Choroid plexus epithelial cell (primary cell): ENCODE results near the gene ALKBH4.

Experiments
- DNase-seq: peaks from one replicate; pipeline ENCODE4 v3.0.0-alpha.2; 2010; ENCODE audit warnings: low read depth
- H3K4me3 ChIP-seq: 2 replicates; pipeline ENCODE4 v1.5.1; 2011; ENCODE audit warnings: low read depth, mild to moderate bottlenecking, control low read depth, low read length, moderate library complexity
- CTCF ChIP-seq: conservative IDR thresholded peaks from 2 replicates; pipeline ENCODE4 v1.5.1; 2011; ENCODE audit warnings: low read depth, mild to moderate bottlenecking, control low read depth, inconsistent platforms, low read length, moderate library complexity

Gene ALKBH4

DNA sequence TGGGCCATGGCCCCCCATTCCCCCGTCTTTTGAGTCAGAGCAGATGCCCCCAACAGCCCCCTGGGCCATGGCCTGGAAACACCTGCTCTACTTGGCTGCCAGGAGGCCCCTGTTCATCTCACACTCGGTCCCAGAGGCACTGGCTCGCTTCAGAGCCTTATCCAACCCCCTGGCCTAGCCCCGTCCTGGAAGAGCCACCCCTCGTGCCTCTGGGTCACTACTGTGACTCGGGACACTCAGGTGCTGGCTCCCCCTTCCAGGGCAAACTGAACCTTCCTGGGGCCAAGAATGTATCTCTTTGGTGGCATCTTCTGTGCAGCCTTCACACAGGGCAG is 7.1 kb upstream of the ALKBH4 start:
- DNase-seq = no peak
- no peak overlapping the region for H3K4me3 ChIP-seq
- TF ChIP-seq CTCF = no peak

- no peak for DNase-seq
- H3K4me3 ChIP-seq = no peak overlapping the region
- TF ChIP-seq CTCF = no peak
Measured at GRCh38 chr7:102469972-102470825, 5.5 kb upstream of the ALKBH4 start.

DNA sequence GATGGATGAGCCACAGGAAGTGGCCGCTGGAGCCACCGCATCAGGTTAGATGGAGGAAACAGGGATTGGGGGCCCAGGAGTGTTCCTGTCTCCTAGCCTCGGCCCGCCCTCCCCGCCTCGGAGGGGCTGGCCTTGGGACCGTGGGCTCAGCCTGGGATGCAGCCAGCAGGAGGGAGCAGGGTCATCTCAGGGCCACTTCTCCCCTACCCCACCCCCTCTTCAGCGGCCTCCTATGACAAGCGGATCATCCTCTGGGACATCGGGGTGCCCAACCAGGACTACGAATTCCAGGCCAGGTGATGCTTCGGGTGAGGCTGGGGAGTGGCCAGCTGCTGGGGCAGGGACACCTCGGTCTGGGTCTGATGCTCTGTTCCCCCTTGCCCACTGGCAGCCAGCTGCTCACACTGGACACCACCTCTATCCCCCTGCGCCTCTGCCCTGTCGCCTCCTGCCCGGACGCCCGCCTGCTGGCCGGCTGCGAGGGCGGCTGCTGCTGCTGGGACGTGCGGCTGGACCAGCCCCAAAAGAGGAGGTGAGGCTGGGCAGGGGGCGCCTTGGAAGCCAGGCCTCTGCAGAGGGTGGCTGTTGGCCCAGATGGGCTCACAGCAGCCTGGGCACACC is 4.8 kb upstream of the ALKBH4 start:
- no peak for TF ChIP-seq CTCF
- H3K4me3 ChIP-seq = no peak overlapping the region

GRCh38 chr7:102468478-102469350 is 4.1 kb upstream of the ALKBH4 start:
- no peak for DNase-seq
- no peak overlapping the region for H3K4me3 ChIP-seq
- TF ChIP-seq CTCF = no peak

More for the DNA sequence above, 4.8 kb upstream of the ALKBH4 start:
- DNase-seq = no peak

DNA sequence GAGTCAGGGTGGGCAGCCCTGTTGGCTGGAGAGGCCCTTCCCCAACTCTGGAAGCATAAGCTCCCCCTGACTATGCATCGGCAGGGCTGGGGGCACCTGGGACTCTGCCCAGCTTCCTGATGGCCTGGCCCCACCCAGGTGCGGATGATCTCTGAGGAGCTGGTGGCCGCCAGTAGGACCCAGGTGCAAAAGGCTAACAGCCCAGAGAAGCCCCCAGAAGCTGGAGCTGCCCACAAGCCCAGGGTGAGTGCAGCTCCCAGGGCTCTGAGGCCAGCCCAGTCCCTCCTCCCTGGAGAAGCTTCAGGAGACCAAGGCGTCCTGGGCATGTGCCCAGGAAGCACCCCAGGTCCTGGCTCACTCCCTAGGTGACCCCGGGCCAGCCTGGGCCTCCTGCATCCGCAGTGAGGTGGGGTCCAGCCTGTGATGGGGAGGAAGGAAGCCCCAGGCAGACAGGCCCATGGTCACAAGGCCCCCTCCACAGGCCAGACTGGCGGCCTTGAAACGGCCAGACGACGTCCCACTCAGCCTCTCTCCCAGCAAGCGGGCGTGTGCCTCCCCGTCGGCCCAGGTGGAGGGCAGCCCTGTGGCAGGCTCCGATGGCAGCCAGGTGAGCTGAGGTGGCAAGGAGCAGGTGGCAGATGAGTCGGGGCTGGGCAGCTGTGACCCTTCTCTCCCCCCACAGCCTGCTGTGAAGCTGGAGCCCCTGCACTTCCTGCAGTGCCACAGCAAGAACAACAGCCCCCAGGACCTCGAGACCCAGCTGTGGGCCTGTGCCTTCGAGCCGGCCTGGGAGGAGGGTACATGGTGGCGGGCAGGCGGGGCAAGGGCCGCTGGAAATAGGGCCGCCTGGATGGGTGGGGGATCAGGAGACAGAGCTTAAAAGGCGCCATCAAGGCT is 3.2 kb upstream of the ALKBH4 start:
- no peak for DNase-seq
- H3K4me3 ChIP-seq = no peak overlapping the region
- no peak for TF ChIP-seq CTCF

DNA sequence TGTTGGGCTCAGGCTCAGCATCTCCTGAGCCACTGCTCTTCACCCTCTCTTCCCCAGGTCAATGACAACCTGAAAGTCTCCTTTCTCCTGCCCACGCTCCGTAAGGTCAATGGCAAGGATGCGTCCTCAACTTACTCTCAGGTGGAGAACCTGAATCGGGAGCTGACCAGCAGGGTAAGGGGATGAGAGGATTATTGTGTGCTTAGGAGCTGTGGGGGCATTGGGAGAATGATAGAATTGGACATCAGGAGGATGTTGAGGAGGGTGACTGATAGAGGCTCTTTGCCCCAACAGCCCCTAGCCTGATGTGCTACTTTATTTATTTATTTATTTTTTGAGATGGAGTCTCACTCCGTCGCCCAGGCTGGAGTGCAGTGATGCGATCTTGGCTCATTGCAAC is 1.4 kb upstream of the ALKBH4 start:
- no peak overlapping the region for H3K4me3 ChIP-seq
- DNase-seq = no peak
- TF ChIP-seq CTCF = no peak
